ENCODE measurements around the gene MTMR8. TPM values are rescaled to one million over a fixed set of nuclear protein-coding genes. Genes with fewer than 3 reads are reported as not detected.

Gene MTMR8
- total RNA-seq, 2 donors from 2014 or later, result 3.1 to 8.1 TPM

- Mint-ChIP-seq H3K4me3 (no peak overlapping the region), H3K4me1 (no peaks in the 10 kb centered on the region), H3K27me3 (no peaks in the 10 kb centered on the region), H3K36me3 (ENCODE audit: low read depth) (peaks cover 2% of the 10 kb centered on the region), H3K27ac (no peak overlapping the region)
- H3K9me3 ChIP-seq (ENCODE audit: control insufficient read depth, low read length, poor library complexity, severe bottlenecking), result peaks cover 2% of the 10 kb centered on the region
- no peak for DNase-seq
- no peak for ATAC-seq
These were observed 15.3 kb downstream of the MTMR8 start for GRCh38 chrX:64379924-64380323.

- DNase-seq, result no peak
- H3K4me3 Mint-ChIP-seq, result no peak overlapping the region
- H3K36me3 Mint-ChIP-seq (ENCODE audit: low read depth), result peaks cover 3% of the 10 kb centered on the region
- no peaks in the 10 kb centered on the region for H3K9me3 ChIP-seq (ENCODE audit: control insufficient read depth, low read length, poor library complexity, severe bottlenecking)
- no peak overlapping the region for H3K27ac Mint-ChIP-seq
- no peaks in the 10 kb centered on the region for H3K27me3 Mint-ChIP-seq
- H3K4me1 Mint-ChIP-seq, result no peaks in the 10 kb centered on the region
- ATAC-seq, result no peak
These were observed 17.5 kb downstream of the MTMR8 start for GRCh38 chrX:64377753-64378152.

GRCh38 chrX:64352081-64352480 lies 43.2 kb downstream of the MTMR8 start:
- Mint-ChIP-seq H3K4me3 (no peak overlapping the region), H3K27ac (no peak overlapping the region), H3K36me3 (ENCODE audit: low read depth) (peaks cover 12% of the 10 kb centered on the region), H3K4me1 (peaks cover 3% of the 10 kb centered on the region), H3K27me3 (no peaks in the 10 kb centered on the region)
- ATAC-seq (no peak), DNase-seq (no peak)
- H3K9me3 ChIP-seq (ENCODE audit: control insufficient read depth, low read length, poor library complexity, severe bottlenecking), result no peaks in the 10 kb centered on the region

- H3K27ac Mint-ChIP-seq, result no peak overlapping the region
- peaks cover 11% of the 10 kb centered on the region for H3K36me3 Mint-ChIP-seq (ENCODE audit: low read depth)
- ATAC-seq (no peak), DNase-seq (no peak)
- H3K4me1 Mint-ChIP-seq, result peaks cover 2% of the 10 kb centered on the region
- H3K9me3 ChIP-seq (ENCODE audit: control insufficient read depth, low read length, poor library complexity, severe bottlenecking), result no peaks in the 10 kb centered on the region
- H3K4me3 Mint-ChIP-seq, result no peak overlapping the region
- H3K27me3 Mint-ChIP-seq, result no peaks in the 10 kb centered on the region
These were observed 44.7 kb downstream of the MTMR8 start for GRCh38 chrX:64350521-64350920.

GRCh38 chrX:64350047-64350446 lies 45.2 kb downstream of the MTMR8 start:
- no peak for DNase-seq
- no peak for ATAC-seq
- Mint-ChIP-seq H3K27ac (no peak overlapping the region), H3K36me3 (ENCODE audit: low read depth) (peaks cover 8% of the 10 kb centered on the region), H3K27me3 (no peaks in the 10 kb centered on the region), H3K4me1 (peaks cover 2% of the 10 kb centered on the region), H3K4me3 (no peak overlapping the region)
- no peaks in the 10 kb centered on the region for H3K9me3 ChIP-seq (ENCODE audit: control insufficient read depth, low read length, poor library complexity, severe bottlenecking)

- ATAC-seq (no peak), DNase-seq (no peak)
- H3K4me3 Mint-ChIP-seq, result no peak overlapping the region
- H3K27ac Mint-ChIP-seq, result no peak overlapping the region
- peaks cover 2% of the 10 kb centered on the region for H3K36me3 Mint-ChIP-seq (ENCODE audit: low read depth)
- no peaks in the 10 kb centered on the region for H3K9me3 ChIP-seq (ENCODE audit: control insufficient read depth, low read length, poor library complexity, severe bottlenecking)
- no peaks in the 10 kb centered on the region for H3K27me3 Mint-ChIP-seq
- no peaks in the 10 kb centered on the region for H3K4me1 Mint-ChIP-seq
These were observed 52.4 kb downstream of the MTMR8 start for GRCh38 chrX:64342811-64343210.

GRCh38 chrX:64338296-64338695 lies 57.0 kb downstream of the MTMR8 start:
- DNase-seq, result no peak
- Mint-ChIP-seq H3K4me1 (no peaks in the 10 kb centered on the region), H3K27me3 (no peaks in the 10 kb centered on the region), H3K4me3 (no peak overlapping the region), H3K36me3 (ENCODE audit: low read depth) (peaks cover 6% of the 10 kb centered on the region), H3K27ac (no peak overlapping the region)
- no peaks in the 10 kb centered on the region for H3K9me3 ChIP-seq (ENCODE audit: control insufficient read depth, low read length, poor library complexity, severe bottlenecking)
- no peak for ATAC-seq

GRCh38 chrX:64334467-64334866 lies 60.8 kb downstream of the MTMR8 start:
- H3K9me3 ChIP-seq (ENCODE audit: control insufficient read depth, low read length, poor library complexity, severe bottlenecking), result no peaks in the 10 kb centered on the region
- H3K27ac Mint-ChIP-seq, result no peak overlapping the region
- H3K4me1 Mint-ChIP-seq, result no peaks in the 10 kb centered on the region
- H3K27me3 Mint-ChIP-seq, result no peaks in the 10 kb centered on the region
- no peak for DNase-seq
- peaks cover 4% of the 10 kb centered on the region for H3K36me3 Mint-ChIP-seq (ENCODE audit: low read depth)
- no peak overlapping the region for H3K4me3 Mint-ChIP-seq
- no peak for ATAC-seq

- peaks cover 9% of the 10 kb centered on the region for H3K36me3 Mint-ChIP-seq (ENCODE audit: low read depth)
- ATAC-seq (no peak), DNase-seq (no peak)
- H3K27me3 Mint-ChIP-seq, result no peaks in the 10 kb centered on the region
- H3K4me3 Mint-ChIP-seq, result no peak overlapping the region
- H3K27ac Mint-ChIP-seq, result no peak overlapping the region
- no peaks in the 10 kb centered on the region for H3K4me1 Mint-ChIP-seq
- H3K9me3 ChIP-seq (ENCODE audit: control insufficient read depth, low read length, poor library complexity, severe bottlenecking), result no peaks in the 10 kb centered on the region
These were observed 65.0 kb downstream of the MTMR8 start for GRCh38 chrX:64330284-64330683.

GRCh38 chrX:64321507-64321906 lies 73.7 kb downstream of the MTMR8 start:
- ATAC-seq (no peak), DNase-seq (no peak)
- Mint-ChIP-seq H3K36me3 (ENCODE audit: low read depth) (peaks cover 11% of the 10 kb centered on the region), H3K4me1 (no peaks in the 10 kb centered on the region), H3K27ac (no peak overlapping the region), H3K4me3 (no peak overlapping the region), H3K27me3 (no peaks in the 10 kb centered on the region)
- H3K9me3 ChIP-seq (ENCODE audit: control insufficient read depth, low read length, poor library complexity, severe bottlenecking), result peaks cover 3% of the 10 kb centered on the region

- Mint-ChIP-seq H3K4me3 (no peak overlapping the region), H3K27me3 (no peaks in the 10 kb centered on the region), H3K4me1 (no peaks in the 10 kb centered on the region), H3K27ac (no peak overlapping the region), H3K36me3 (ENCODE audit: low read depth) (no peaks in the 10 kb centered on the region)
- no peak for DNase-seq
- no peaks in the 10 kb centered on the region for H3K9me3 ChIP-seq (ENCODE audit: control insufficient read depth, low read length, poor library complexity, severe bottlenecking)
- no peak for ATAC-seq
These were observed 81.6 kb downstream of the MTMR8 start for GRCh38 chrX:64313624-64314023.

GRCh38 chrX:64306712-64307111 lies 88.5 kb downstream of the MTMR8 start:
- H3K27ac Mint-ChIP-seq, result no peak overlapping the region
- H3K9me3 ChIP-seq (ENCODE audit: control insufficient read depth, low read length, poor library complexity, severe bottlenecking), result peaks cover 2% of the 10 kb centered on the region
- H3K36me3 Mint-ChIP-seq (ENCODE audit: low read depth), result peaks cover 2% of the 10 kb centered on the region
- H3K27me3 Mint-ChIP-seq, result no peaks in the 10 kb centered on the region
- ATAC-seq, result no peak
- no peaks in the 10 kb centered on the region for H3K4me1 Mint-ChIP-seq
- no peak overlapping the region for H3K4me3 Mint-ChIP-seq
- DNase-seq, result no peak

- Mint-ChIP-seq H3K27me3 (no peaks in the 10 kb centered on the region), H3K4me3 (no peak overlapping the region), H3K36me3 (ENCODE audit: low read depth) (no peaks in the 10 kb centered on the region), H3K4me1 (no peaks in the 10 kb centered on the region), H3K27ac (no peak overlapping the region)
- H3K9me3 ChIP-seq (ENCODE audit: control insufficient read depth, low read length, poor library complexity, severe bottlenecking), result no peaks in the 10 kb centered on the region
- ATAC-seq (no peak), DNase-seq (no peak)
These were observed 104.1 kb downstream of the MTMR8 start for GRCh38 chrX:64291123-64291522.

- no peak overlapping the region for H3K4me3 Mint-ChIP-seq
These were observed 130.0 kb downstream of the MTMR8 start for GRCh38 chrX:64265265-64265664.

More at GRCh38 chrX:64265265-64265664, 130.0 kb downstream of the MTMR8 start:
- ATAC-seq, result no peak
- H3K27ac Mint-ChIP-seq, result no peak overlapping the region
- H3K9me3 ChIP-seq (ENCODE audit: control insufficient read depth, low read length, poor library complexity, severe bottlenecking), result no peaks in the 10 kb centered on the region
- no peak for DNase-seq
- no peaks in the 10 kb centered on the region for H3K4me1 Mint-ChIP-seq
- H3K27me3 Mint-ChIP-seq, result no peaks in the 10 kb centered on the region
- peaks cover 6% of the 10 kb centered on the region for H3K36me3 Mint-ChIP-seq (ENCODE audit: low read depth)
